Karpas-422 (cell line): ENCODE results near the gene ARAP2. TPM values are rescaled to one million over a fixed set of nuclear protein-coding genes. Genes with fewer than 3 reads are reported as not detected.

Experiments used
- DNase-seq: peaks from one replicate; pipeline ENCODE4 v3.0.0-alpha.2; 2015
- H2AFZ ChIP-seq: fragments of 200-600 bp; sonication (generic); 2 replicates; pipeline ENCODE4 v1.6.1; 2014; ENCODE audit warnings: antibody characterized with exemption, low read length, mixed read lengths
- H3K27ac ChIP-seq: fragments of 200-600 bp; sonication (generic); 2 replicates; pipeline ENCODE4 v1.5.1; 2014; ENCODE audit warnings: mild to moderate bottlenecking, low read length, moderate library complexity
- H3K27me3 ChIP-seq: fragments of 200-600 bp; sonication (generic); 2 replicates; pipeline ENCODE4 v1.6.1; 2014; ENCODE audit warnings: low read length, mixed read lengths
- H3K36me3 ChIP-seq: fragments of 200-600 bp; sonication (generic); 2 replicates; pipeline ENCODE4 v1.6.1; 2014; ENCODE audit warnings: low read length, mixed read lengths; ENCODE audit not compliant: insufficient read depth
- H3K4me1 ChIP-seq: fragments of 200-600 bp; sonication (generic); 2 replicates; pipeline ENCODE4 v1.6.1; 2014; ENCODE audit warnings: mild to moderate bottlenecking, low read length, mixed read lengths
- H3K4me2 ChIP-seq: fragments of 200-600 bp; sonication (generic); 2 replicates; pipeline ENCODE4 v1.6.1; 2014; ENCODE audit warnings: low read length, low read depth, mild to moderate bottlenecking; ENCODE audit not compliant: poor library complexity, severe bottlenecking
- H3K4me3 ChIP-seq: fragments of 200-600 bp; sonication (generic); 2 replicates; pipeline ENCODE4 v1.5.1; 2014; ENCODE audit warnings: mild to moderate bottlenecking, antibody characterized with exemption, low read length, mixed read lengths
- H3K79me2 ChIP-seq: fragments of 200-600 bp; sonication (generic); 2 replicates; pipeline ENCODE4 v1.6.1; 2014; ENCODE audit warnings: mild to moderate bottlenecking, low read length, mixed read lengths
- H3K9ac ChIP-seq: fragments of 200-600 bp; sonication (generic); 2 replicates; pipeline ENCODE4 v1.6.0; 2014; ENCODE audit warnings: low read length
- H3K9me2 ChIP-seq: fragments of 200-600 bp; sonication (generic), shearing (Covaris generic); replicated peaks from 2 replicates; pipeline ENCODE4 v1.6.0; 2014; ENCODE audit warnings: mild to moderate bottlenecking, low read length, moderate library complexity; ENCODE audit not compliant: insufficient read depth
- H3K9me3 ChIP-seq: fragments of 300-700, 200-600 bp; sonication (generic); 2 replicates; pipeline ENCODE4 v1.6.1; 2014; ENCODE audit warnings: low read length, mixed read lengths
- H4K20me1 ChIP-seq: fragments of 200-600 bp; sonication (generic); 2 replicates; pipeline ENCODE4 v1.6.1; 2014; ENCODE audit warnings: mild to moderate bottlenecking, antibody characterized with exemption, low read length, low read depth; ENCODE audit not compliant: insufficient read depth
- total RNA-seq: library from RNA; depleted of rRNA; stranded (reverse); fragments of >200 nt; shearing (Covaris generic); gene quantifications from 2 replicates; pipeline ENCODE4 v1.2.3, GENCODE V29; 2014; ENCODE audit warnings: low replicate concordance

Gene ARAP2
- total RNA-seq, 1 experiment from 2014 or later = 4.7 TPM

GRCh38 chr4:36220776-36221175 lies 23.5 kb downstream of the ARAP2 start:
- no peak overlapping the region for H3K4me3 ChIP-seq
- no peaks in the 10 kb centered on the region for H3K27me3 ChIP-seq
- H3K27ac ChIP-seq = no peak overlapping the region
- H3K4me2 ChIP-seq = no peak overlapping the region
- no peak overlapping the region for H3K9ac ChIP-seq
- H3K4me1 ChIP-seq = peaks cover 5% of the 10 kb centered on the region; the same call in 1 of the 2 replicates
- no peaks in the 10 kb centered on the region for H3K36me3 ChIP-seq
- no peaks in the 10 kb centered on the region for H4K20me1 ChIP-seq
- H3K9me3 ChIP-seq = peaks cover 7% of the 10 kb centered on the region; the same call in 1 of the 2 replicates
- DNase-seq = no peak
- no peaks in the 10 kb centered on the region for H3K79me2 ChIP-seq
- no peak overlapping the region for H2AFZ ChIP-seq
- H3K9me2 ChIP-seq = no peaks in the 10 kb centered on the region

DNA sequence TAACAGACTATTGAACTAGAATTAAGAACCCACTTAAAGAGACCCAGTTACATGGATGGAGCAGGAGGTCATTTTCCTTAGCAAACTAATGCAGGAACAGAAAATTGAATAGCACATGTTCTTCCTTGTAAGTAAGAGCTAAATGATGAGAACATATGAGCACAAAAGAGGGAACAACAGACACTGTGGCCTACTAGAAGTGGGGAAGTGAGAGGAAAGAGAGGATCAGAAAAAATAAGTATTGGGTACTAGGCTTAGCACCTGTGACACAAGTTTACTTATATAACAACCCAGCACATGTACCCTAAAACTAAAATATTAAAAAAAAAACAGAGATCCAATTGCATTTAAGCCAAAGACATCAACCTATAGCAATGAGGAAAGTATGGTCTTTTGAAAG lies 26.2 kb downstream of the ARAP2 start:
- H3K9ac ChIP-seq = no peak overlapping the region
- no peaks in the 10 kb centered on the region for H3K4me1 ChIP-seq
- H3K36me3 ChIP-seq = no peaks in the 10 kb centered on the region
- no peaks in the 10 kb centered on the region for H3K9me2 ChIP-seq
- H2AFZ ChIP-seq = no peak overlapping the region
- DNase-seq = no peak
- peaks cover 12% of the 10 kb centered on the region; the same call in 1 of the 2 replicates for H3K9me3 ChIP-seq
- no peaks in the 10 kb centered on the region for H4K20me1 ChIP-seq
- H3K4me3 ChIP-seq = no peak overlapping the region
- H3K27me3 ChIP-seq = no peaks in the 10 kb centered on the region
- H3K27ac ChIP-seq = no peak overlapping the region
- no peaks in the 10 kb centered on the region for H3K79me2 ChIP-seq
- H3K4me2 ChIP-seq = no peak overlapping the region

GRCh38 chr4:36215627-36216026 lies 28.7 kb downstream of the ARAP2 start:
- Histone ChIP-seq H3K79me2 (no peaks in the 10 kb centered on the region), H3K4me3 (no peak overlapping the region), H3K36me3 (no peaks in the 10 kb centered on the region), H2AFZ (no peak overlapping the region), H3K9me2 (no peaks in the 10 kb centered on the region), H3K4me2 (no peak overlapping the region), H3K27me3 (no peaks in the 10 kb centered on the region), H3K4me1 (no peaks in the 10 kb centered on the region), H4K20me1 (no peaks in the 10 kb centered on the region), H3K27ac (no peak overlapping the region), H3K9me3 (peaks cover 12% of the 10 kb centered on the region; the same call in 1 of the 2 replicates), H3K9ac (no peak overlapping the region)
- DNase-seq = no peak

GRCh38 chr4:36214735-36215485 lies 29.4 kb downstream of the ARAP2 start:
- Histone ChIP-seq H3K27me3 (no peaks in the 10 kb centered on the region), H3K9me3 (peaks cover 12% of the 10 kb centered on the region; the same call in 1 of the 2 replicates), H3K4me2 (no peak overlapping the region), H3K36me3 (no peaks in the 10 kb centered on the region), H3K27ac (no peak overlapping the region), H3K9me2 (no peaks in the 10 kb centered on the region), H2AFZ (no peak overlapping the region), H4K20me1 (no peaks in the 10 kb centered on the region), H3K4me3 (no peak overlapping the region), H3K4me1 (no peaks in the 10 kb centered on the region), H3K9ac (no peak overlapping the region), H3K79me2 (no peaks in the 10 kb centered on the region)
- no peak for DNase-seq

DNA sequence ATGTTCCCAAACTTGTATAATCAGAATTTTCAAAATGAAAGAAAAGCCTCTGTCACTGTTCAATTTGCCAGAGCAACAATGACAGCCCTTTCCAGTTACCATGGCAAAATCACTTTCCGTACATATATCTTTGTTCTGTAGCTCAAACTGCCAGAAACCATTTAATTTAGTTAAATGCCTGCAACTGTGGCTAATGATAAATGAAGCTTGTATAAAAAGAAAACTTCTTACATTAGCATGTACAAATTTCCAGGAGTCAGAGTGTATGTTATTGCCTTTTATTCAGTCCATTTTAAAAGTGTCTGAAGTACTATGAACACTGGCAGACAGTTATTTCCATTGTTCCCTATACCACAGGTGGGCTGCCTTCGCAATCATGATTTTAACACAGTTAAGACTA lies 30.3 kb downstream of the ARAP2 start:
- no peak for DNase-seq
- no peak overlapping the region for H2AFZ ChIP-seq
- no peaks in the 10 kb centered on the region for H3K27me3 ChIP-seq
- no peak overlapping the region for H3K27ac ChIP-seq
- H3K9me2 ChIP-seq = no peaks in the 10 kb centered on the region
- H3K36me3 ChIP-seq = no peaks in the 10 kb centered on the region
- H3K4me2 ChIP-seq = no peak overlapping the region
- H3K4me1 ChIP-seq = no peaks in the 10 kb centered on the region
- H4K20me1 ChIP-seq = no peaks in the 10 kb centered on the region
- no peak overlapping the region for H3K9ac ChIP-seq
- H3K79me2 ChIP-seq = no peaks in the 10 kb centered on the region
- H3K9me3 ChIP-seq = peaks cover 14% of the 10 kb centered on the region; the same call in 1 of the 2 replicates
- H3K4me3 ChIP-seq = no peak overlapping the region

DNA sequence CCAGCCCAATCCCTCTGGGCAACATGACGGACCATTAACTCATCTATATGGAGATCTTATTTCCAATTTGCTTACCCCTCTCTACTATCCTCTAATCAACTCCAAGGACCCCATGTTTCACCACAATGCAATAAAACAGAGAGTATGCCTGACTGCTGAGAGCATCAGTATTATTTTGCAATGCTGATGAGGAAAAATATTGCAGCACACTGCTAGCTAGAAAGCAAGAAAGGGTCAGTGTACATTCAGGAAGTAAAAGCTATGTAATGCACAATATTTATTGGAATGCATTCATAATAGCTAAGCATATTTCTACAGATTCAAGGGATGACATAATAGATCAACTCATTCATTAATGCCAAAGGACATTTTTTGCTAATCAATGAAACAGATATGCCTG lies 33.2 kb downstream of the ARAP2 start:
- Histone ChIP-seq H3K9me3 (peaks cover 8% of the 10 kb centered on the region; the same call in 1 of the 2 replicates), H3K79me2 (no peaks in the 10 kb centered on the region), H4K20me1 (no peaks in the 10 kb centered on the region), H3K4me3 (no peak overlapping the region), H3K9ac (no peak overlapping the region), H3K4me1 (no peaks in the 10 kb centered on the region), H3K9me2 (no peaks in the 10 kb centered on the region), H3K36me3 (no peaks in the 10 kb centered on the region), H3K27me3 (no peaks in the 10 kb centered on the region), H3K27ac (no peak overlapping the region), H3K4me2 (no peak overlapping the region), H2AFZ (no peak overlapping the region)
- DNase-seq = no peak

- no peaks in the 10 kb centered on the region for H3K36me3 ChIP-seq
- no peaks in the 10 kb centered on the region for H3K79me2 ChIP-seq
- no peaks in the 10 kb centered on the region for H3K9me2 ChIP-seq
Measured at GRCh38 chr4:36209941-36210649, 34.2 kb downstream of the ARAP2 start.

GRCh38 chr4:36208893-36209473 lies 35.3 kb downstream of the ARAP2 start:
- H3K9ac ChIP-seq = no peak overlapping the region
- H4K20me1 ChIP-seq = no peaks in the 10 kb centered on the region
- no peaks in the 10 kb centered on the region for H3K9me2 ChIP-seq
- DNase-seq = no peak
- no peak overlapping the region for H3K4me2 ChIP-seq
- H3K36me3 ChIP-seq = no peaks in the 10 kb centered on the region
- H3K4me3 ChIP-seq = no peak overlapping the region
- no peaks in the 10 kb centered on the region for H3K79me2 ChIP-seq
- no peaks in the 10 kb centered on the region for H3K27me3 ChIP-seq
- H3K27ac ChIP-seq = no peak overlapping the region
- peaks cover 6% of the 10 kb centered on the region; the same call in 1 of the 2 replicates for H3K9me3 ChIP-seq
- no peaks in the 10 kb centered on the region for H3K4me1 ChIP-seq
- no peak overlapping the region for H2AFZ ChIP-seq

More at GRCh38 chr4:36209941-36210649, 34.2 kb downstream of the ARAP2 start:
- Histone ChIP-seq H3K9me3 (peaks cover 8% of the 10 kb centered on the region; the same call in 1 of the 2 replicates), H3K4me3 (no peak overlapping the region), H3K4me1 (no peaks in the 10 kb centered on the region), H3K27ac (no peak overlapping the region), H2AFZ (no peak overlapping the region), H3K27me3 (no peaks in the 10 kb centered on the region), H3K9ac (no peak overlapping the region), H4K20me1 (no peaks in the 10 kb centered on the region), H3K4me2 (no peak overlapping the region)
- no peak for DNase-seq
